Muscle of leg (tissue), 11 donors: Measurements from ENCODE around the gene DMD. TPM values are rescaled to one million over a fixed set of nuclear protein-coding genes. Genes with fewer than 3 reads are reported as not detected.
"Not testable (repeated sequence)": the region's sequence is repeated elsewhere in the genome, so short reads cannot be mapped to it uniquely, and the experiment has no call there.

Source experiments
- DNase-seq: peaks from one replicate; pipeline ENCODE4 v3.0.0; 2013
- H3K27ac ChIP-seq: one replicate; pipeline ENCODE4 v1.5.1; 2013; ENCODE audit warnings: mild to moderate bottlenecking, low read length, control low read depth
- H3K27me3 ChIP-seq: one replicate; pipeline ENCODE4 v1.6.1; 2013; ENCODE audit warnings: low read length; ENCODE audit not compliant: control insufficient read depth, insufficient read depth
- H3K36me3 ChIP-seq: one replicate; pipeline ENCODE4 v1.6.1; 2013; ENCODE audit warnings: low read length; ENCODE audit not compliant: control insufficient read depth, insufficient read depth
- H3K4me1 ChIP-seq: one replicate; pipeline ENCODE4 v1.6.1; 2013; ENCODE audit warnings: low read length; ENCODE audit not compliant: control insufficient read depth, insufficient read depth
- H3K4me3 ChIP-seq: one replicate; pipeline ENCODE4 v1.5.1; 2013; ENCODE audit warnings: low read length, control low read depth
- H3K9me3 ChIP-seq: replicated peaks from 2 replicates; pipeline ENCODE4 v1.6.1; 2013; ENCODE audit warnings: low read depth, low read length; ENCODE audit not compliant: control insufficient read depth
- WGBS: methylation state at CpG from one replicate; pipeline ENCODE4 v1.1.5; 2013; ENCODE audit warnings: missing lambda C conversion rate; ENCODE audit not compliant: insufficient coverage; 5-methylcytosine and 5-hydroxymethylcytosine counted together
- polyA plus RNA-seq, 8 donors: library from polyadenylated mRNA; unstranded; fragments of 120-200 nt; gene quantifications; one replicate each; pipeline versions ENCODE4 v1.2.1 to v1.2.3, GENCODE V29; 2013; ENCODE audit warnings: inconsistent platforms in 1 of 8, low replicate concordance in 1 of 8; ENCODE audit not compliant: insufficient read length in 8 of 8, insufficient read depth in 1 of 8
- total RNA-seq: library from RNA; stranded (reverse); fragments of 120-200 nt; gene quantifications from one replicate; pipeline ENCODE4 v1.2.4, GENCODE V29; 2013

The DMD gene
- total and polyA plus RNA-seq, 9 donors, result 50.3 to 106 (median 68.9) TPM

DNA sequence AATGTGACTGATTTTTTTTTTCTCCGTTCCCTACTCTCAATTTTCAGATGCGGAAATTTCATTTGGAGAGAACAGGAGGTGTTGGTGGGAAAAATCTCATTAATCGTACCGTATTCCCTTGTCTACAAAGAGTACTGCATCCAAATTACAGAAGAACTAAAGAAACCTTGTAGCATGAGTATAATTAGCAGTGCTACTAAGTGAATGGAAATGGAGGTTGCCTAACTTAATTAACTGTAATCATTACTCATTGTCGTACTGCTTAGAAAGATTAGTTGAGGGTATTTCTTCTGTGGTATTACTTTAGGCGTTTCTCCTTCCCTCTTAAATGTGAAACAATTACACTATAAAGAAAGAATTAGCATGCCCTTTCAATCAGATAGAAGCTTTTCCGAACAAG, 81.7 kb downstream of the DMD start:
- Histone ChIP-seq H3K36me3 (no peaks in the 10 kb centered on the region), H3K9me3 (no peaks in the 10 kb centered on the region), H3K27me3 (no peaks in the 10 kb centered on the region), H3K4me1 (no peaks in the 10 kb centered on the region), H3K4me3 (no peak overlapping the region), H3K27ac (no peak overlapping the region)
- DNase-seq, result no peak
- WGBS, result no CpG with 5 or more reads among the region's 7 CpGs

DNA sequence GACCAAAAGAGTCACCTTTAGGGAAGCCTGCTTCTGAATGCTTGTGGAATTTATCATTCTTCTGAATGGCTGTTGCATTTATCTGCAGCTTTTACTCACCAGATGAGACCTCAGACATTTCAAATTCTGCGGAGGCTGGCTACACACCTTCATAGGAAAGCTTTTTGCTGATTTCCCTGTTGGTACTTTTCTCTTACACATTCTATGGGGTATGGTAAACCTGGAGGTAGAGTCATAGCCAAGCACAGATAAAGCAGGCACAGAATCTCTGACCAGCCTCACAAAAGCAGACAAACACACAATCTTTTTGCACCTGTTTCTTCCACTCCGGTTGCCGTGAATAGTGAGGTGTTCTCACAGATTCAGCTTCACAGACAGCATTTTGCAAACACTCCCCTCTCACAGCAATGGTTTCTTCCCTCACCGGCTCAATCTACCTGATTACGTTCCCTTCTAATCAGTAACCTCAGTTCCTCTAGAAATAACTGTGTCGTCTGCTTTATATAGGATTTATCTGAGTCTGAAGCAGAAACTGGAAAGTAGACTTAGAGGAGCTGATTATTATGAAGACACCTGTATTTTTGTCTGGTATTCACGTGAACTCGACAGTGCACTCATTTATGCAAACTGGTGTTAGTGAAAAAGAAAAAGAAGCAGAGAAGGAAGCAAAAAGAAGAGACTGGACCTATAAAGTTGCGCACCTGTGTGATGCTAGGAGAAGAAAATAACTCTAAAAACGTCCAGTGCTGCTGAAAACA, 83.1 kb downstream of the DMD start:
- Histone ChIP-seq H3K27me3 (no peaks in the 10 kb centered on the region), H3K4me1 (no peaks in the 10 kb centered on the region), H3K27ac (no peak overlapping the region), H3K9me3 (no peaks in the 10 kb centered on the region), H3K36me3 (no peaks in the 10 kb centered on the region), H3K4me3 (no peak overlapping the region)
- DNase-seq, result no peak
- WGBS, result 50% methylated on average over 2 of the region's 10 CpGs

DNA sequence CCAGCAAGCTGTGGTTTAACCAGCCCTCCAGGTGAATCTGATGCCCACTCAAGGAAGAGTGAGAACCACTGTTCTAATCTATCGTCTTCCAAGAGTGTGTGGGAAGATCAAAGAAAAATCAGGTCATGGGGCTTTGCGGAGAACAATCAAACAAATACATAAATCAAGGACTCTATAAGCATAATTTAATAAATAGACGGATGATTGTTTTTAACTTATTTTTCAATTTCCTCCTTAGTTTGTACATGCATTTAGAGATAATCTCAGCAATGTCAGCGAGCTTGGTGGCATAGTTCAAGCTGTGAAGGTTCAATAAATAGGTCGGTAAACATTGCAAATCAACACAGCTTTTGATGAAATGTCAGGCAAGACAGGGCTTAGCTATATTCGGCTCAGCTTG, 84.9 kb downstream of the DMD start:
- Histone ChIP-seq H3K4me1 (no peaks in the 10 kb centered on the region), H3K27ac (no peak overlapping the region), H3K27me3 (no peaks in the 10 kb centered on the region), H3K36me3 (no peaks in the 10 kb centered on the region), H3K9me3 (no peaks in the 10 kb centered on the region), H3K4me3 (no peak overlapping the region)
- DNase-seq, result no peak
- no CpG with 5 or more reads among the region's 6 CpGs for WGBS

DNA sequence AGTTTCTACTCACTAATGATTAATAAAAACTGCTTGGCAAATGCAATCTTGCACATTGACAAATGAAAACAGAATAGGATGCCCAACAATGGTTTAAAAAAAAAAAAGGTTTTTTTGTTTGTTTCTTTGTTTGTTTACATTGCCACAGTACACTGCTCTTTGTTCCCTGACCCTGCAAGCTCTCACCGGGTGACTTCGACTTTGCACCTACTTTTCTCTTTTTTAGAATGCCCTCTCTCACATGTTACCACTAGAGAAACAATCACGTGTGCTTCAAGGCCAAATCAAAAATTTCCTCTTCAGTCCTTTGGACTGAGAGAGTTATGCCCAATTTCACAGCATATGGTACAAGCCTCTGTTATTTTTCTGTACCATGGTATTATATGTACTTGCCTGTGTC, 101.5 kb downstream of the DMD start:
- no peaks in the 10 kb centered on the region for H3K9me3 ChIP-seq
- no peaks in the 10 kb centered on the region for H3K4me1 ChIP-seq
- H3K36me3 ChIP-seq, result no peaks in the 10 kb centered on the region
- 30% methylated on average over 2 of the region's 3 CpGs for WGBS
- H3K27me3 ChIP-seq, result no peaks in the 10 kb centered on the region
- no peak overlapping the region for H3K4me3 ChIP-seq
- no peak overlapping the region for H3K27ac ChIP-seq
- no peak for DNase-seq

DNA sequence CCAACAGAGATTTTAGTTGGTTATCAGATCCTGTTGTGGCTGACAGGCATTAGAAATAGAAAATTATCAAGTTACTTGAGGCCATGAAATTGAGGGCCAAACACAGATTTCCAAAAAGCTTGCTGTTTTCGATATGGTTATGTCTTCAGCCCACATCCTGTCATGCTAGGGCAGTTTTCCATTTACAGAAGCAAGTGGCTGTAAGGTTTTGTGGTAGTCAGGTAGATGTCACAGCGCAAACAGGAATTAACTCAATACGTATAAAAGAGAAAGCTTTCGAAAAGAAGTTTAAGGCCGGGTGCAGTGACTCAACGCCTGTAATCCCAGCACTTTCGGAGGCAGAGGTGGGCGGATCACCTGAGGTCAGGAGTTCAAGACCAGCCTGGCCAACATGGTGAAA, 104.6 kb downstream of the DMD start:
- Histone ChIP-seq H3K9me3 (no peaks in the 10 kb centered on the region), H3K4me3 (no peak overlapping the region), H3K27ac (no peak overlapping the region), H3K36me3 (no peaks in the 10 kb centered on the region), H3K4me1 (no peaks in the 10 kb centered on the region), H3K27me3 (peaks cover 2% of the 10 kb centered on the region)
- no peak for DNase-seq
- WGBS, result 86% methylated on average over 8 of the region's 8 CpGs

DNA sequence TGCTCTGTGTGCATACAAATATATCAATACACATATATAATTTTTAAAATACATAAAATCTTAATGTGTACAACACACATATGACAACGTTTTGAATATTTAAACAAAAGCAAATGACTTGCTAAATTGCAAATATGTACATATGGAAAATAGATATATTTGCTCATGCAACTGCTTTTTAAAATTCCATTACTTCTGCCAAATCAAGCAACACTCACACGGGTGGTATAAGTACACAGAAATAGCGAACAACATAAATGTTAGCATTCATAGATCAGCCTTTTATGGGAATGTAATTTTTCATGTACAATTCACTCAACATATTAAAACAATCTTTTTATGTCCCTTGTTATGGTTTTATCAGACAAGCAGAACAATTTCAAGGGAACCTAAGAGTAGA, 116.3 kb downstream of the DMD start:
- no peaks in the 10 kb centered on the region for H3K9me3 ChIP-seq
- H3K4me3 ChIP-seq, result no peak overlapping the region
- H3K36me3 ChIP-seq, result no peaks in the 10 kb centered on the region
- no peaks in the 10 kb centered on the region for H3K4me1 ChIP-seq
- H3K27me3 ChIP-seq, result no peaks in the 10 kb centered on the region
- peak; percentile 1 for DNase-seq
- H3K27ac ChIP-seq, result no peak overlapping the region
- no CpG with 5 or more reads among the region's 3 CpGs for WGBS

DNA sequence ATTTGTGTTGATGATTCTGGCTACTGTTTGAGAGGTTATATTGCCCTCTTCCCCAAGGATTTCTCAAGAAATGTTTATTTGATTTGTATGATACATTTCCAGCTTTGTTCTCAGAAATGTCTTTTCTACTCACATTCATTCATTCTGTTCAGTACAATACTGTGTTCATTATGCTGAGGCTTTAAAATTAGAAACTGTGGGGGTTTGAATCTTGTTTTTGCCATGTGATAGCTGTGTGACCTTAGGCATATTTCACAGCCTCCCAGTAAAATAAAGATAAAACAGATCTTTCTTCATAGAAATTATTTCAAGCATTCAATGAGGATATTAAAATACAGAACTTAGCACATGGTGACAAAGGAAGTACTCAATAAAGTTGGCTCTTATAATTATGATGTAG, 123.9 kb downstream of the DMD start:
- Histone ChIP-seq H3K4me1 (no peaks in the 10 kb centered on the region), H3K27ac (no peak overlapping the region)

DNA sequence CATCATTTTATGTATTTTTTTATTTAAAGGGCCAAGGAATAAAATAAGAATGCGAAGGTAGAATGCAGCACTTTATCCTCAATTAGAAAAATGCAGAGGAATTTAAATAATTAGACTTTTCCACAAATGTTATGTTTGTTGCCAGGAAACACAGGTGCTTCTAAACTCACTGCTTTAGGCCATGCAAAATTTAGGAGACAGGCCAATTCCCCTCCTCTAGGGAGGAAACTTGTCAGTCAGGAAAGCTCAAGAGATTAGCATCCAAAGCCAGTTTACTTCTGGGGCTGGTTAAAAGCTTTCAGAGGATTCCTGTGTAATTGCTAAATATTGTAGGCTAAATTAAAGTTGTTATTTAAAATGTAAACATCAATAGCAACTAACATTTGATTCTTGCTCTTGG, 124.5 kb downstream of the DMD start:
- no peaks in the 10 kb centered on the region for H3K36me3 ChIP-seq
- no peaks in the 10 kb centered on the region for H3K4me1 ChIP-seq
- no peaks in the 10 kb centered on the region for H3K27me3 ChIP-seq
- no peaks in the 10 kb centered on the region for H3K9me3 ChIP-seq
- H3K4me3 ChIP-seq, result no peak overlapping the region
- whole genome bisulfite sequencing, result no CpG with 5 or more reads among the region's 1 CpG
- DNase-seq, result peak; percentile 29
- no peak overlapping the region for H3K27ac ChIP-seq

More for the DNA sequence above, 123.9 kb downstream of the DMD start:
- Histone ChIP-seq H3K9me3 (no peaks in the 10 kb centered on the region), H3K36me3 (no peaks in the 10 kb centered on the region), H3K27me3 (no peaks in the 10 kb centered on the region), H3K4me3 (no peak overlapping the region)
- no peak for DNase-seq

DNA sequence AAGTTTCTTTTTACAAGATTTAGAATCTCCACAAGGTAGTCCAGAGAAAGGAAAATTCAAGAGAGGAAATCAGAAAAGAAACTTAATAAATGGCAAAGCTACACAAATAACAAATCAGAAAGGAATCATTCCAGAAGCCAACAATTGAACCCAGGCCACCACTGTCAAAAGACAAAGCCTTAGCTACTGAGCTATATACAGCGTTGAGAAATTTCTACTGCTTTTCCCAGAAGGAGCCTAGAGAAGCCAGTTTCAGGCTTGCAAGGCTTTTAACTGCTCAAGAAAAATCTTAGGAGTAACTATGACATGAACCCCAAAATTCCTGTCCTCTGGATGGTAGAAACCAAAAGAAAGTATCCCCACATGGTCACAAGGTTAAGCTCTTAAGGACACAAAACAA, 129.0 kb downstream of the DMD start:
- Histone ChIP-seq H3K9me3 (peaks cover 2% of the 10 kb centered on the region), H3K27me3 (no peaks in the 10 kb centered on the region), H3K27ac (no peak overlapping the region), H3K36me3 (no peaks in the 10 kb centered on the region), H3K4me3 (no peak overlapping the region), H3K4me1 (no peaks in the 10 kb centered on the region)
- no peak for DNase-seq
- WGBS, result 50% methylated on average over 1 of the region's 1 CpG

DNA sequence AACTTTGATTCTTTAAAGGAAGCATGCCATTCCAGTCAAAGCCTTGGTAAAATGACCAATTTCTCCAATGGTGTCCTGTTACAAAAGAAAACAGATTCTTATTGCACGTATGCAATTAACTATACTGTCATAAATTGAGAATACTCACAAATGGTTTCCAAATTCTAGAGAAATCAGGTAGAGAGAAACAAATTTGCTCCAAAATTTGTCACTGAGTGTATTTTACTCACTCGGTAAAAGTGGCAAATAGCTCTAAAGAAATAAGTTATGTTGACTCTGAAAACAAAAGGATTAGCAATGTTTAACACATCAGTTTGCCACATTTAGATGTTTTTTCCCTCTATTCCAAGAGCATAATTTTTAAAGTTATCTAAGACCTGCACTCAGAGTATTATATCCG, 133.1 kb downstream of the DMD start:
- H3K4me1 ChIP-seq, result no peaks in the 10 kb centered on the region
- no peak overlapping the region for H3K27ac ChIP-seq
- no peaks in the 10 kb centered on the region for H3K27me3 ChIP-seq
- no peak overlapping the region for H3K4me3 ChIP-seq
- no peak for DNase-seq
- WGBS, result no CpG with 5 or more reads among the region's 3 CpGs
- peaks cover 2% of the 10 kb centered on the region for H3K9me3 ChIP-seq
- no peaks in the 10 kb centered on the region for H3K36me3 ChIP-seq

DNA sequence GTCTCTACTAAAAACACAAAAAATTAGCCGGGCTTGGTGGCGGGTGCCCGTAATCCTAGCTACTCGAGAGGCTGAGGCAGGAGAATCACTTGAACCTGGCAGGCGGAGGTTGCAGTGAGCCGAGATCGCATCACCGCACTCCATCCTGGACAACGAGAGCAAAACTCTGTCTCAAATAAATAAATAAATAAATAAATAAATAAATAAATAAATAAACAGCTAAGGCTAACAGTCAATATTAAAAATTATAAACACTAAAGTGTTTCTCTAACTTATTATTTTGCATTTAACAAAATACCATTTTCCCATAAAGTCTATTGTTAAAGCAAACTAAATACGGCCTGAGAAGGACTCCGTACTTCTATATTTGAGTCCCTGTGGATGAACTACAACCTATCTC, 137.7 kb downstream of the DMD start:
- not testable (repeated sequence) for DNase-seq, H3K27ac ChIP-seq, H3K36me3 ChIP-seq, H3K9me3 ChIP-seq, H3K27me3 ChIP-seq, H3K4me3 ChIP-seq, H3K4me1 ChIP-seq
- WGBS, result no CpG with 5 or more reads among the region's 11 CpGs
